CD4-positive, alpha-beta T cell treated with Interleukin-4 for 1 hour (primary cell): Measurements from ENCODE around the gene CCNI.

Experiments used
- DNase-seq, 2 donors: peaks; one replicate each; pipeline ENCODE4 v3.0.0-alpha.2; 2020 to 2022

The CCNI gene

GRCh38 chr4:77080806-77081205 lies 5.0 kb upstream of the CCNI start:
- peak in 1 of 2 donors; percentile 19 for DNase-seq

DNA sequence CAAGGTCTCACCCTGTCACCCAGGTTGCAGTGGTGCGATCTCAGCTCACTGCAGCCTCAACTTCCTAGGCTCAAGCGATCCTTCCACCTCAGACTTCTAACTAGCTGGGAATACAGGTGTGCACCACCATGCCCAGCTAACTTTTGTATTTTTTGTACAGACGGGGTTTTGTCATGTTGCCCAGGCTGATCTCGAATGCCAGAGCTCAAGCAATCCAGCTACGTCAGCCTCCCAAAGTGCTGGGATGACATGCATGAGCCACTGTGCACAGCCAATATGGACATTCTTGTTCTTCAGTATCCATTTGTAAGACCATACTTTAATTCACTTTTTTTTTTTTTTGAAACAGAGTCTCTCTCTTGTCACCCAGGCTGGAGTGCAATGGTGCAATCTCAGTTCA lies 3.5 kb upstream of the CCNI start:
- no peak for DNase-seq

GRCh38 chr4:77078401-77078800 lies 2.6 kb upstream of the CCNI start:
- no peak for DNase-seq

- DNase-seq, result peak in 1 of 2 donors; percentile 32
Observed at GRCh38 chr4:77076889-77077635, 1.3 kb upstream of the CCNI start.

- DNase-seq, result peak; percentile 88 to 89
Observed at GRCh38 chr4:77074981-77075855, 571 bp downstream of the CCNI start.

GRCh38 chr4:77074381-77074831 lies 1.4 kb downstream of the CCNI start:
- DNase-seq, result no peak

DNA sequence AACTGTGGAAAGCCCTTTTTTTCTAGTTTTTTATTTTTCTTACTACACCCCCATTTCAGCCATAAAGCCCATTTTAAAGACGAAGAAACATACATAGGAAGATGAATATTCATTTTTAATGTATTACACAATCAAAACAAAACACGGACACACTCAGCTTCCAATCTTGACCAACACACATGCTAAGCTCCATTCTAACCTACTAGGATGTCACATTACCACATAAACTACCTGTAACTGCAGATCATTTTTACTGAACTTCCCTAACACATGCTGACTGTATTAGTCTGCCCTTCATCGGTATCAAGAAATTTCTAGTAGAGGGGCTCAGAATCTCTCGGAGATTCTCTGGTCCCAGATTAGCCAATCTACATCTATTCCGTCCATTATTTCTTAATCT lies 1.8 kb downstream of the CCNI start:
- DNase-seq, result peak in 1 of 2 donors; percentile 29

- peak in 1 of 2 donors; percentile 26 for DNase-seq
Observed at GRCh38 chr4:77073106-77073809, 2.5 kb downstream of the CCNI start.

- peak; percentile 75 to 77 for DNase-seq
Observed at GRCh38 chr4:77072195-77072753, 3.5 kb downstream of the CCNI start.

DNA sequence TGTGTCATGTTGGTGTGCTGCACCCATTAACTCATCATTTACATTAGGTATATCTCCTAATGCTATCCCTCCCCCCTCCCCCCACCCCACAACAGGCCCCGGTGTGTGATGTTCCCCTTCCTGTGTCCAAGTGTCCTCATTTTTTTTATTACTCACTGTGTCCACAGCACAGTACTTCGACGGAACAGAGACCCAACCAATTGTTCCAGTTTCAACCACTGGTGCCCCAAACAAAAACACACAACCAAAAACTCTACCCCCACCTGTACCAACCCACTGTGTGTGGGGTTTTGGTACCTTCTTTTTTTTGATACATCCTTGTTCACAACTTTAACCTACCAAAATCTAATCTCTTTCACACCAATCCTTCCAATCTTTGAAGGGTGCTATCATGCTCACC lies 6.3 kb downstream of the CCNI start:
- peak in 1 of 2 donors; percentile 22 for DNase-seq

GRCh38 chr4:77065382-77065781 lies 10.4 kb downstream of the CCNI start:
- DNase-seq, result no peak

DNA sequence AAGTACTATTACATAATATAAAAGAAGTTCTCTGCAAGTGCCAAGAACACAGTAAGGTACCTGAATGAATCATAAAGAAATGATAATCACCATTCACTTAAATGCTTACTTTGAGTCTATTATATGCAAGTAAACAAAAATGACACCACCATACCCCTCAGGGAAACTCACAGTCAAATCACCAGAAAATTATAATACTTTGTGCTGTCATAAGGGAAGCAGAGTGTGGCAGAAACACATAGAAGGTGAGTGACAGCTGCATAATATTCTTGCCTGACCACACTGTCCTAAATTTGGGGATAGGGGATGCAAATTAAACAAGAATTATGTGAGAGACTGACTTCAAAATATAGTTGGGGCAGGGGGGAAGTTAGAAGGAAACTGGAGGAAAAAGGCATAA lies 12.9 kb downstream of the CCNI start:
- no peak for DNase-seq

DNA sequence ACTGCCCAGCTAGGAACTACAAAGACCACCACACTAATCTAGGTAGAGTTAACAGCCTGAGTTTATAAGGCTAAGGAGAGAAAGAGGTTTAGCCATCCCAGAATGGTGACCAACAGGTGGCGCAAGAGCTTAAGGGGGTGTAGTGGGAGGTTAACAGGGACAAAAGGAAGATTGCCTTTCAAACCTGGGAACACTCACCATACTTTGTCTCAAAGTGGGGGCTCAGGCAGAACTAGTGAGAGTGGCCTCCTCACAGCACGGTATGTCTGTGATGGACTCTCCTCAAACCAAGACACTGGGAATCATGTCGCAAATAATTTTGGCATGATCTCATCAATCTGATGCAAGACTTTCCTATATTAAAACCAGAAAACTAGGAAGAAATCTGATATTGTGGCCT lies 23.4 kb downstream of the CCNI start:
- peak; percentile 57 to 68 for DNase-seq

DNA sequence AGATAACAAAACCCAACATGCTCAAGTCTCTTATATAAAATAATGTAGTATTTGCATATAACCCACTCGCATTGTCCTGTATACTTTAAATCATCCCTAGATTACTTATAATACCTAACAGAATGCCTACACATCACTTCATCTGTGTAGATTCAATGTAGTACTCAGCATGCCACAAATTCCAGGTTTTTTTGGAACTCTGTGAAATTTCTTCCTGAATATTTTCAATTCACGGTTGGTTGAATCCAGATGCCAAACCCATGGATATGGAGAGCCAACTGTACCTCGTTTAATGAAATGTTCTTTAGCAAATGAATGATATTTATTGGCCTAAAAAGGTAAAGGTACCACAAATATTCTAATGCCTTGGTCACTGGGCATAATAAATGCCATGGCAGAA lies 24.8 kb downstream of the CCNI start:
- no peak for DNase-seq

DNA sequence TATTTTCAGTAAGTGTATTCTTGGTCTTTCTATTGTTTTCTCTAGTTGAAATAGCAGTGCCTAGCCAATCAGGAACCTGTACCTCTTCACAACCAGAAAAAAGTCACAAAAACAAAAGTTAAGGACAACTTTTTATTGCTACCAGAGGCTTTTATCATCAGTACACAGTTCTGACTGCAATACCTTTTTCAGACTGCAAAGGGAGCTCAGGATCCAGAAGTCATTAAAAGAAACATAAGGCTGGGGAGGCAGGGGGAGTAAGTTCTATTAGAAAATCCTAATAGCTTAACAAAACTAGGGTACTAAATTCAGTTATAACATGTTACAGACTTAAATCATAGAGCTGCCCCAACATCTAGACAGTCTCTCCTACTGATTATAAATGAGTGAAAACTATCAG lies 28.8 kb downstream of the CCNI start:
- peak in 1 of 2 donors; percentile 23 for DNase-seq

DNA sequence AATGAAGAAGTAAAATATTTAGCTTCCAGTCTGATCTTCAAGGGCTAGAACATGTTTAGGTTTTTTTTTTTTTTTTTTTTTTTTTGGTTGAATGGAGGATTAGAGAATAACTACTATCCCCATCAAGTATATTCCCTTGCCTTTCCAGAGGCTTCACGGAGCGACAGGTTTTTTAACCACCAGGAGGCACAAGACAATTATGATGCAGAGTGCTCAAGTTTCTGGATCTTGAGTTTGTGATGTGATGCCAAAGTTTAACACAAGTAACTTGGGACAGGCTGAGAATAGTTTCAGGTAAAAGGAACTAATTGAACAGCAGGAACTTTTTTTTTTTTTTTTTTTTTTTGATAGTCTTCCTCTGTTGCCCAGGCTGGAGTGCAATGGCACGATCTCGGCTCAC lies 30.3 kb downstream of the CCNI start:
- DNase-seq, result no peak

DNA sequence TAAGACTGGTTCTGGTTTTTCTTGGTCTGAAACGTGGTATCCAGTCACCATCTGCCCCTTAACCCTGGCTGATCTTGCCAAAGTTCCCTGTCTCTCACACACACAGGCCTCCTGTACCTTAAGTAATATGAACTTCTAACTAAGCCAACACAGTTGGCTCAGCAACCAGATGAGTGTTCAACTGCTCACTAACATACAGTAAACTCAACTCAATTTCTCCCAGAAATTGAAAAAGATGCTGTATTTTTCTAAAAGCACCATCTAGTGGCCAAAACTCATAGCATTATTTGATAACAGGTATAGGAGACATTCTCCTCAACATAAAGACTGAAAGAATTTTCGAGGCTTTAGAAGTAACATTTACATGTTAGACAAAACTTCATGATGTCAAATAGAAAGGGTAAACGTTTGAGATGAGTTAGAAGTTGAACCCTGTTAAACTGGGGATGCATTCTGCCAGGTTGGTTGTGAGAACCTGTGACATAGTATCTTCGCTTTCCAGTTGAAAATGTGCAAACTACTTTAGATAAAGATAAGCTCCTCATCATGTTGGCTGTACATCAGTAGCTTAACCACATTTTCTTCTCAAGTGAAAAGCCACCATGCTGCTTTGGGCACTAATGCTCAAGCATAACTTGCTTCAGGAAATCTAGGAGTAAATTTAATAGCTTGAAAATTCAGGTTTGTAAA lies 31.2 kb downstream of the CCNI start:
- DNase-seq, result peak in 1 of 2 donors; percentile 64

DNA sequence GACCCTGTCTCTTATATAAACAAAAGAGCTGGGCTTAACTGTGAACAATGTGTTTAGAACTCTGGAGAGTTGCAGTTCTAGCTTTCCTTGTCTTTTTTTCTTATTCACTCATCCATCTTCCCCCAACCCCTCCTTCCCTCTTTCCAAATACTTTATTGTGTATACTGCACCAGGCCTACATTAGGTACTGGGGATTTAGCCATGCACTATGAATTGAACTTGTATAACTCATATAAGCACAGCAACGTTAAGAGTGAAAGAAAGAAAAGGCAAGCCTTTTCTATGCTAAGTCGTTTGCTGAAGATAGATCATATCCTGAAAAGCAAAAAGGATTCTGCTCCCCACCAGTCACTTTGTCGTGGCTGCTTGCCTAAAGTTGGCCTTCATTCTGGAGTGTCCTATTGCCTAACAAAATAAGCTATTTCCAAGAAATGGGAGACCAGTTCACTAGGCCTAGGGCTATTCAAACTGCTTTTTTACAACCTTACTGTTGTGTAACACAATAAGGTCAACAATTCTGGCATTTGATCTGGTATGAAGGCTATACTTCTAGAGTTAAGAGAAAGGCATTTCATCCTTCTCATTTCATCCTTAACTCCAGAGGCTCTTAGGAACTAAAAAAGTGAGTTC lies 32.2 kb downstream of the CCNI start:
- DNase-seq, result no peak

- DNase-seq, result no peak
Observed at GRCh38 chr4:77040854-77041725, 34.7 kb downstream of the CCNI start.

DNA sequence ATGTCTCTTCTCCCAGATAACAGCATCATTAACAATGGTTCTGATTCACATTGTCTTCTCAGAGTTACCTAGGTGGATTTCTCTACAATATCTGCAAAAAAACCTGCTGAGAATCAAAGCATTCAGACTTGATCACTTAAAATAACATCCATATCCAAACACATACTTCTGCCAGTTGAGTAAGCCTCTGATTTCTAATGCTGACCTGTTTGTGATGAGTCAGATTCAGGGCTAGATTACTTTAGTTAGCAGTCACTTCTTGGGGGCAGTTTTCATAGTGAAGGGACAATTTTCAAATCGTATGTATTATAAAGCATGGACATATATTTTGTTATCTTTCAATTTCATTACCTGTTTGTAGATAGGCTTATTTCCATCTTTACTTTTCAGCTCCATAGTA lies 35.5 kb downstream of the CCNI start:
- no peak for DNase-seq

GRCh38 chr4:77039796-77040195 lies 36.0 kb downstream of the CCNI start:
- no peak for DNase-seq
